HUDEP-2 (cell line): ENCODE results near the gene ATP8A2.
"Not testable (repeated sequence)": the region's sequence is repeated elsewhere in the genome, so short reads cannot be mapped to it uniquely, and the experiment has no call there.

Experiments used
- DNase-seq, 76 experiments: peaks; one replicate each; lab custom pipeline; 2025; ENCODE audit not compliant: unreplicated experiment in 76 of 76; lab: John Stamatoyannopoulos, UW

ATP8A2 gene

GRCh38 chr13:25371875-25372283, at the start of gene ATP8A2:
ATP8A2 (plus strand) TSS chr13:25371974; CDS start chr13:25372213, 239 bp downstream.
- DNase-seq: no peak

DNA sequence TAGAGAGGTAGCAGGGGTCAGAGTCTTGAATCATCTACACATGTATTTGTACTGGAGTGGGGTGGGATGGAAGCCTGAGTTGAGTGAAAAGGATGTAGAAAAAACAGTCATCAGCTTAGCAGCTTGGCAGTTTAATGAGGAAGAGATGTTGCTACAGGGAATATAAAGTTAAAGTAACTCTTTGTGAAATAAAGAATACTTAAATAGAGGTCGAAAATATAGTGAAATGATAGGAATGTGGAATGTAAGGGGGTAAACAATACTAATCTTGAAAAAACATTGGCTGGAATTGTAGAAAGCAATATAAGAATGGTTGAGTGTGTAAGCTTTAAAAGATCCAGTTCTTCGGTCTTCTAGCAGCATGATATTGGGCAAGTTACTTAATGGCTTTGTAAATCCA, 47.7 kb upstream of the ATP8A2 start:
- no peak for DNase-seq

DNA sequence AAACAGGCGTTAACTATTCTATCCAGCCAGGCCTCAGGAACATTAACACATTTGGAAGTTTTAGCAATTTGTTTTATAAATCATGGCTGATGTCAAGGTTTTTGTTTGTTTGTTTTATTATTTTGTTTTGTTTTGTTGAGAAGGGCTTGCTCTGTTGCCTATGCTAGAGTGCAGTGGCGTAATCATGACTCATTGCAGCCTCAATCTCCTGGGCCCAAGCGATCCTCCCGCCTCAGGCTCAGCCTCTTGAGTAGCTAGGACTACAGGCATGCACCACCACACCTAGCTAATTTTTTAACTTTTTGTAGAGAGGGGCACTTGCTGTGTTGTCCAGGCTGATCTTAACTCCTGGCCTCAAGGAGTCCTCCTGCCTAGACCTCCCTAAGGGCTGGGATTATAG, 42.1 kb upstream of the ATP8A2 start:
- no peak for DNase-seq

GRCh38 chr13:25330541-25330940, 41.2 kb upstream of the ATP8A2 start:
- DNase-seq: no peak

- no peak for DNase-seq
Measured at GRCh38 chr13:25335856-25336255, 35.9 kb upstream of the ATP8A2 start.

- DNase-seq: no peak
Measured at GRCh38 chr13:25345576-25345975, 26.2 kb upstream of the ATP8A2 start.

GRCh38 chr13:25347151-25347550, 24.6 kb upstream of the ATP8A2 start:
- DNase-seq: no peak

DNA sequence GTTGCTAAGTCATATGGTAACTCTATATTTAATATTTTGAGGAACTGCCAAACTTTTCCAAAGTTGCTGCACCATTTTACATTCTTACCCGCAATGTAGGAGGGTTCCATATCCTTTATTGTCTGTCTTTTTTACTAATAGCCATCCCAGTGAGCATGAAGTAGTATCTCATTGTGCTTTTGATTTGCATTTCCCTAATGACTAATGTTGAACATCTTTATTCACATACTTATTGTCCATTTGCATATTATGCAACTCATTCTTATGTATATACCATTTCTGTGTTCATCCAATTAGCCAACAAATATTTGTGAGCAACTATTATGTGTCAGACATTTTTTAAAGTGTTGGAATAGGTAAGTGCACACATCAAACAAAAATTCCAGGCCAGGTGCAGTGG, 20.4 kb upstream of the ATP8A2 start:
- no peak for DNase-seq

DNA sequence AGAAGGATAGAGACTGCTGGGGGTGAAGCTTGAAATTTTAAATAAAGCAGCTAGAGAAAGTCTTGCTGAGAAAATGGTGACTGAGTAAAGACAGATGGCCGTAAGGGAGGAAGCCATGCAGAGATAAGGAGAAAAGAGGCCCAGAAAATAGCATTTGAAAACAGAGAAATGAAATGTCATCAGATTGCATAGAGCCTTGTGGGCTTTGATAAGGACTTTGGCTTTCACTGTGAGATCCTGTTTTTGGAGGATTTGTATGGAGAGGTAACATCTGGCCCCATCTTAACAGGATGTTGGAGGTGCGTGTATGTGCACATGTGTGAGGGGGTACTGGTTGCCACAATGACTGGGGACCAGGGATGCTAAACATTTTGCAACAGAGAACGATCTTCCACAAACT, 19.5 kb upstream of the ATP8A2 start:
- peak in 36 of 76 experiments; percentile 6 to 78 (median 38) for DNase-seq

DNA sequence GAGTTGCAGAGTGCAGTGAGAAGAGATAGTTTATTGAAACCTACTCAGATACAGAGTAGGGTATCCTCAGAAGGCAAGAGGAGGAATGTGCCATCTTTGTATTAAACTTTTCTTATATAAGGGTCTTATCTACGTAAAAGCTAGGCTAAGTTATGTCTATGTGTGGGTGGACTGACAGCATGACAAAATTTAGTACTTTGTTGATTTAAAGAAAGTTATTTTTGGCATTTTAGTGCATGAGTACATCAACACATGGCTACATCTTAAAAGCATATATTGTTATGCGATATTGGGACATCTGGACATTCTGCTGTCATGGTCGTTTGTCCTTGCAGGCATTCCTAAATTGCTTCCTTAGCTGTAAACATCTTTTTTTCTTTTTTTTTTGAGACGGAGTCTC, 19.0 kb upstream of the ATP8A2 start:
- DNase-seq: no peak

DNA sequence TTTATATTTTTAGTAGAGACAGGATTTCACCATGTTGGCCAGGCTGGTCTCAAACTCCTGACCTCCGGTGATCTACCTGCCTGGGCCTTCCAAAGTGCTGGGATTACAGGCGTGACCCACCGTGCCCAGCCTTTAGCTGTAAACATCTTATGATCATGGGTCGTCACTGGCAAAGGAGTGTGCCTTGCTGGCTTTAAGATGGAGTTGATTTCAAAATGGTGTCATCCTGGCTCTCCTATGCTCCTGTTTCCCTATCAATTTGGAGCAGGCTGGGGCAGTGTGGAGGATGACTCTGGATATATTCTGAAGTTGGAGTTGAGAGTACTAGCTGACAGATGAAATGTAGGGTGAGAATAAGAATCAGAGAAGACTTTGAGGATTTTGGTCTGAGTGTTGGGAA, 18.4 kb upstream of the ATP8A2 start:
- DNase-seq: no peak

DNA sequence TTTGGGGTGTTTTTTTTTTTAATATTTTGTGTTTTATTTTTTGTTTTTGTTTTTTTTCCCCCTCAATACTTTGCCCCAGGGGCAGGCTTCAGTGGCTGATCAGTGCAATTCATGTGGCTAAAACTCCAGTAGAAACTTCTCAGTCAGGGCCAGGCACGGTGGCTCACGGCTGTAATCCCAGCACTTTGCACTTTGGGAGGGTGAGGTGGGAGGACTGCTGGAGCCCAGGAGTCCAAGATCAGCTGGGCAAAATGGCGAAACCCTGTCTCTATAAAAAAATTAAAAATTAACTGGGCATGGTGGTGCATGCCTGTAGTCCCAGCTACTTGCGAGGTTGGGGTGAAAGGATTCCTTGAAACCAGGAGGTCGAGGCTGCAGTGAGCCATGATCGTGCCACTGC, 17.4 kb upstream of the ATP8A2 start:
- no peak for DNase-seq

- DNase-seq: not testable (repeated sequence)
Measured at GRCh38 chr13:25360443-25360842, 11.3 kb upstream of the ATP8A2 start.

DNA sequence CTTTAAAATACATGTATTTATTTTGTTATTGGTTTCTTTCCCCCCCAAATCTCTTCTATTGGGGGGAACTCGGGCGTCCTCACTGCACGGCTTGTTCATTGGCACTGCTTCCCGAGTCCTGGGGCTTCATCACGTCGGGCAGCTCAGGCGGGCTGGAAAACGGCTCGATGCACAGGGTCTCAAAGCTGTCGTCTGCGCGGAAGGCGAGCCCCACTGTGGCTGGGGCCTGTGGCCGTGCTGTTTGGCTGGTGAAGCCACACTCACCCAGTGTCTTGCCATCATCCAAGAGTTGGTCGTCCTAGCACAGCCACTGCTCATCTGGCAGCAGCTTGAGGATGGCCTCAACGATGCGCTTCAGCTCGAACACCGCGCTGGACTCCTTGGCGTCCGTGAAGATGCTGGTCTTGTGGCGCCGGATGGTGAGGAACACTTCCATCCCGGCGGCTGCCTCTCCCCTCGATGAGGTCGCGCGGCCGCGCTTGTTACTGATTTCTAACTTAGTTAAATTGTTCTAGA, 6.0 kb upstream of the ATP8A2 start:
- DNase-seq: no peak

- peak in 13 of 76 experiments; percentile 3 to 54 (median 24) for DNase-seq
Measured at GRCh38 chr13:25371158-25371874, 458 bp upstream of the ATP8A2 start.

- DNase-seq: no peak
Measured at GRCh38 chr13:25372284-25373081, 709 bp downstream of the ATP8A2 start.

DNA sequence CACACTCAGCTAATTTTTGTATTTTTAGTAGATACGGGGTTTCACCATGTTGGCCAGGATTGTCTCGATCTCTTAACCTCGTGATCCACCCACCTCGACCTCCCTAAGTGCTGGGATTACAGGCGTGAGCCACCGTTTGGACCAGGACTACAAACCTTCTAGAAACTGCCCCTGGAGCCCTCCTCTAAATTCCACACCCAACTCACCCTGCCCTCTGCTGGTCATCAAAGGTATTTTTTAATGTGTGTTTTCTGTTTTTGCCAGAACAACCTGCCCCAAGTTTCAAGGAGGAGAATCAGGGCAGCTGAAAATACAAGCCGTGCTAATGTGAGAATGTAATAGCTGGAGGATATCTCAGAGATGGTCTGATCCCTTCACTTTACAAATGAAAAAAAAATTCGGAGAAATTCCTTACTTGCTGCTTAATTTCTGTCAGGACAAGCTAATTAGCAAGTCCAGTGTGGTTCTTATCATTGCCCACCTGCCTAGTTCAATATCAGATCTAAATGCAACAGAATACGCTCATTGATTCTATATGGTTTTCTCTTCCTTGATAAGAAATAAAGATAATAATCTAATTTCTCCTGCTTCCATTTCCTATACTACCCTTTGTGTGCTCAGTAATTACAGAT, 4.1 kb downstream of the ATP8A2 start:
- peak in 34 of 76 experiments; percentile 8 to 75 (median 36) for DNase-seq

- no peak for DNase-seq
Measured at GRCh38 chr13:25377244-25377962, 5.6 kb downstream of the ATP8A2 start.

GRCh38 chr13:25378528-25378927, 6.8 kb downstream of the ATP8A2 start:
- no peak for DNase-seq

DNA sequence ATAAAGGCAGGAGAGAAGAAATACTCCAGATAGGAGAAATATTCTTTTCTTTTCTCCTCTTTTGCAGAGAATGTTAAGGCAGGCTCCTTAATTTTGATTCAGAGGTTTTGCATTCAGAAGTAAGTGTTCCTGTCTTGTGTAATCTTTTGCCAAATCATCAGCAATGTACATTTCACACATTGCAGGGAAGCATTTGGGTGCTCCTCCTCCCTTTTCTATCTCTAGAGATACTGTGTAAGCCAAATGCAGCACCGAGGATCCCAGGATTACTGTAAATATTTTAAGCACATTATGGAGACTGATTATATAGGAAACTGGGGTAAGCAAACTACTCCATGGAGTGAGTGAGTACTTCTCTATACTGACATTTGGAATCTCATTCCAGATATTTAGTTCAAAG, 7.2 kb downstream of the ATP8A2 start:
- DNase-seq: no peak

GRCh38 chr13:25380082-25380481, 8.3 kb downstream of the ATP8A2 start:
- peak in 12 of 76 experiments; percentile 5 to 46 (median 18) for DNase-seq
